Thymus (tissue), 11 donors: Measurements from ENCODE around the gene DYNC2H1. TPM values are rescaled to one million over a fixed set of nuclear protein-coding genes. Genes with fewer than 3 reads are reported as not detected.

Source experiments
- DNase-seq, 9 donors: peaks; one replicate each; pipeline ENCODE4 v3.0.0-alpha.2; 2013; ENCODE audit warnings: low spot score in 9 of 9, low read depth in 6 of 9, missing footprints in 1 of 9
- H3K27ac ChIP-seq, 2 donors: one replicate each; pipeline ENCODE4 v1.5.1; 2013; ENCODE audit warnings: control low read depth in 1 of 2, low read depth in 1 of 2, low read length in 1 of 2, mild to moderate bottlenecking in 1 of 2, moderate library complexity in 1 of 2
- H3K27me3 ChIP-seq, 2 donors: one replicate each; pipeline ENCODE4 v1.5.1; 2013; ENCODE audit warnings: low read length in 1 of 2; ENCODE audit not compliant: control insufficient read depth in 2 of 2, insufficient read depth in 1 of 2
- H3K36me3 ChIP-seq, 2 donors: one replicate each; pipeline ENCODE4 v1.5.1; 2013; ENCODE audit warnings: low read length in 1 of 2, mild to moderate bottlenecking in 1 of 2, moderate library complexity in 1 of 2; ENCODE audit not compliant: control insufficient read depth in 2 of 2, insufficient read depth in 2 of 2
- H3K4me1 ChIP-seq, 2 donors: one replicate each; pipeline ENCODE4 v1.5.1; 2013; ENCODE audit warnings: low read length in 2 of 2; ENCODE audit not compliant: control insufficient read depth in 2 of 2, insufficient read depth in 2 of 2
- H3K4me3 ChIP-seq, 2 donors: one replicate each; pipeline ENCODE4 v1.5.1; 2013; ENCODE audit warnings: low read length in 2 of 2, control low read depth in 1 of 2, mild to moderate bottlenecking in 1 of 2
- H3K9me3 ChIP-seq, 2 donors: one replicate each; pipeline ENCODE4 v1.5.1; 2013; ENCODE audit warnings: low read length in 1 of 2, mild to moderate bottlenecking in 1 of 2; ENCODE audit not compliant: control insufficient read depth in 2 of 2, insufficient read depth in 1 of 2
- WGBS: extraction: QIAGEN DNeasy Blood & Tissue Kit; methylation state at CpG from one replicate; pipeline ENCODE4 v1.1.7; 2013; 5-methylcytosine and 5-hydroxymethylcytosine counted together
- polyA plus RNA-seq: library from polyadenylated mRNA; stranded (reverse); fragments of 200-250 nt; gene quantifications from one replicate; pipeline ENCODE4 v1.2.3, GENCODE V29; 2013
- total RNA-seq: library from RNA; stranded (reverse); fragments of 120-200 nt; gene quantifications from one replicate; pipeline ENCODE4 v1.2.4, GENCODE V29; 2013
- donor health status: healthy.

DYNC2H1 gene
- total and polyA plus RNA-seq, 2 donors, result 5.5 to 13.6 TPM

GRCh38 chr11:103471546-103471945, 362.3 kb downstream of the DYNC2H1 start:
- 94% methylated on average over 4 of the region's 4 CpGs for WGBS
- Histone ChIP-seq H3K36me3 (no peaks in the 10 kb centered on the region), H3K4me3 (no peak overlapping the region), H3K27me3 (no peaks in the 10 kb centered on the region), H3K27ac (no peak overlapping the region), H3K4me1 (no peaks in the 10 kb centered on the region), H3K9me3 (no peaks in the 10 kb centered on the region)
- no peak for DNase-seq

DNA sequence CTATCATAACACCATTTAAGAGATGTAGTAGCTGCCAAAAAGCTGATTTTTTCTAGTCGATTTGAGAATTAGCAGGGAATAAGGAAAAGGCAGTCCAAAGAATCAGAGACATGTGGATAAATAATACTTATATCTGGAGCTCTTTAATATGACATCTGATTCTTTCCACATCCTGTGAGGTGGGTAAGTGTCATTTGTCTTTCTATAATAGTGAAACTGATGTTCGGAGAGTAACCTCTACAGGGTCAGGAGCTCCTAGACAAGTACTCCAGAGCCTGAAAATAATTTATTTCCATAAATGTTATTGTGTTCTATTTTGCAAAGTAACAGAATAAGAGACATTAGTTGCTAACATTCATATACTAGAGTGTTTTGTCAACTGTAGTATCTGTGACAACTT, 367.6 kb downstream of the DYNC2H1 start:
- no peaks in the 10 kb centered on the region for H3K36me3 ChIP-seq
- H3K4me1 ChIP-seq, result no peaks in the 10 kb centered on the region
- no peak overlapping the region for H3K4me3 ChIP-seq
- no peak overlapping the region for H3K27ac ChIP-seq
- WGBS, result 96% methylated on average over 2 of the region's 2 CpGs
- no peaks in the 10 kb centered on the region for H3K27me3 ChIP-seq
- no peak for DNase-seq
- no peaks in the 10 kb centered on the region for H3K9me3 ChIP-seq

DNA sequence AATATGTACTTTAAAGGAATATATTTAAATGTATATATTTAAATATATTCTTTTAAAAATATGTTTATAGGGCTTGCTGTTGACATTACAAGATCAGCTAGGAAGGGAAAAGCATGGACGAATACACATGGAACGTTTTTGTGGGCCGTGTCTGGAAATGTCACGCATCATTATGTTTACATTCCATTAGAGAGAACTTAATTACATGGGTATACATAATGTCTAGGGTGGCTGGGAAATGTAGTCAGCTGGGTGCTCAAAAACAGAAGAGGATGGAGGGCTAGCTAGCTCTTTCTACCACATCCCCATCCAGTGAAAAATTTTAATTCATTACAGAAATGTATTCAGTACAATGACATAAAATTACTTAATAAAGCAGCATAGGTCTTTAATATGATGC, 371.2 kb downstream of the DYNC2H1 start:
- no peaks in the 10 kb centered on the region for H3K27me3 ChIP-seq
- WGBS, result 98% methylated on average over 4 of the region's 4 CpGs
- no peaks in the 10 kb centered on the region for H3K9me3 ChIP-seq
- no peak overlapping the region for H3K27ac ChIP-seq
- no peaks in the 10 kb centered on the region for H3K36me3 ChIP-seq
- H3K4me1 ChIP-seq, result no peaks in the 10 kb centered on the region
- no peak overlapping the region for H3K4me3 ChIP-seq
- no peak for DNase-seq

- Histone ChIP-seq H3K9me3 (no peaks in the 10 kb centered on the region), H3K4me3 (no peak overlapping the region), H3K36me3 (no peaks in the 10 kb centered on the region), H3K27me3 (no peaks in the 10 kb centered on the region), H3K27ac (no peak overlapping the region), H3K4me1 (no peaks in the 10 kb centered on the region)
- no peak for DNase-seq
These were observed 374.8 kb downstream of the DYNC2H1 start for GRCh38 chr11:103483996-103484395.

DNA sequence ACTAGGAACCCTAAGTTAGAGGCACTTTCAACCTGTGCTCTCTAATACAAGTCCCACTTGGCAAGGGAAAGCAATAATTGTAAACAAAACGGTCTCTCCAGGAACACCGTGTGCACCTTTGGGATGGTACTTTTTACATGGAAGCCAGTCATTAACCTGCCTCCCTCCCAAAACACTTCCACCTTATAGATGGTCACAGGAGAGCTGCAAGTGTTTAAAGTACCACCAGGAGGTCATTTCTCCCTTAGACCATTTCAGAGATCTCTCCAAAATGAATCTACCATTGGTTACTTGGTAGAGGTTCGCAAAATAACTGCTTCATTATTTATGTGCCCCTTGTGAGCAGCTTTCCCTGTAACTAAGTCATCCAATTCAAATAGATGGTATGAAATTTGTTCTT, 375.3 kb downstream of the DYNC2H1 start:
- Histone ChIP-seq H3K4me3 (no peak overlapping the region), H3K36me3 (no peaks in the 10 kb centered on the region), H3K4me1 (no peaks in the 10 kb centered on the region), H3K27ac (no peak overlapping the region), H3K27me3 (no peaks in the 10 kb centered on the region), H3K9me3 (no peaks in the 10 kb centered on the region)
- WGBS, result 94% methylated on average over 3 of the region's 3 CpGs
- no peak for DNase-seq

DNA sequence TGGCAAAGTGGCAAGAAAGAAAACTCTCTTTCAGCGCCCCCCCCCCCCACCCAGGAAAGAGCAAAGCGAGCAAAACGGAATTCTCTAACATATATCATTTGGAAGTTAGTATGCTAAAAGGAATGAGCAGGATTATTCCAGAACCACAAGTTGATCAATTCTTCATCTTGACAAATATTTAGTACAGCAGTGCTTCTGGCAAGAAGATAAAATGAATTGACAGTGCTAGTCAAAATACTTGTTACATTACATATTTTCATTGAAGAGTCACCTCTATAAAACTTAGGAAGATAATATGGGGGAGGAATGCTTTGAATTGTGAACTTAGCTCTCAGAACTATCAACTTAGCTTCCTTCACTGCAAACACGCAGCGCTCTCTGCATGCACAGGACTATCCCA, 377.4 kb downstream of the DYNC2H1 start:
- H3K4me1 ChIP-seq, result no peaks in the 10 kb centered on the region
- peaks cover 0 to 8% of the 10 kb centered on the region in 2 donors for H3K9me3 ChIP-seq
- DNase-seq, result no peak
- no peak overlapping the region for H3K4me3 ChIP-seq
- no peaks in the 10 kb centered on the region for H3K27me3 ChIP-seq
- 93% methylated on average over 5 of the region's 5 CpGs for WGBS
- H3K36me3 ChIP-seq, result no peaks in the 10 kb centered on the region
- no peak overlapping the region for H3K27ac ChIP-seq

GRCh38 chr11:103487113-103487512, 377.9 kb downstream of the DYNC2H1 start:
- no peak for DNase-seq
- WGBS, result 97% methylated on average over 4 of the region's 4 CpGs
- Histone ChIP-seq H3K27ac (no peak overlapping the region), H3K27me3 (no peaks in the 10 kb centered on the region), H3K4me1 (no peaks in the 10 kb centered on the region), H3K36me3 (no peaks in the 10 kb centered on the region), H3K4me3 (no peak overlapping the region), H3K9me3 (peaks cover 0 to 8% of the 10 kb centered on the region in 2 donors)

DNA sequence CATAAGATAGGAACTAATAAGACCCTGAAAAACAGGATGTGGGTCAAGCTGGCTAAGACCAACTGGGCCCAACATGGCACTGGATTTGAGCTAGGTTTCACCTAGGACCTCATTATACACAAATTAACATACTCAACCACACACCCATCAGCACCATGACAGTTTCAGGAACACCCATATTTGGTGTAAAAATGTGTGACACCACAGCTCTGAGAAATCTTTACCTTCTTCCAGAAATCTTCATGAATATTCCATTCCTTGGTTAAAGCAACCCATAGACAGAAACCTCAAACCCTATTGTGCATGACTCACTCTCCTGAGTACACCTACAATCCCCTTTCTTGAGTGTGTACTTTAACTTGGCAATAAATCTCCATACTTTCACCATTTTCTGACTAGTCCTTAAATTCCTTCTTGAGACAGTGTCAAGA, 378.8 kb downstream of the DYNC2H1 start:
- Histone ChIP-seq H3K4me1 (no peaks in the 10 kb centered on the region), H3K36me3 (no peaks in the 10 kb centered on the region)

GRCh38 chr11:103488579-103488978, 379.4 kb downstream of the DYNC2H1 start:
- H3K27me3 ChIP-seq, result no peaks in the 10 kb centered on the region
- H3K9me3 ChIP-seq, result peaks cover 0 to 8% of the 10 kb centered on the region in 2 donors
- H3K36me3 ChIP-seq, result no peaks in the 10 kb centered on the region
- H3K4me3 ChIP-seq, result no peak overlapping the region
- no peak overlapping the region for H3K27ac ChIP-seq
- 96% methylated on average over 2 of the region's 2 CpGs for WGBS
- H3K4me1 ChIP-seq, result no peaks in the 10 kb centered on the region
- no peak for DNase-seq

More for the DNA sequence above, 378.8 kb downstream of the DYNC2H1 start:
- no peaks in the 10 kb centered on the region for H3K27me3 ChIP-seq
- H3K9me3 ChIP-seq, result peaks cover 0 to 8% of the 10 kb centered on the region in 2 donors
- H3K27ac ChIP-seq, result no peak overlapping the region
- no peak for DNase-seq
- H3K4me3 ChIP-seq, result no peak overlapping the region

DNA sequence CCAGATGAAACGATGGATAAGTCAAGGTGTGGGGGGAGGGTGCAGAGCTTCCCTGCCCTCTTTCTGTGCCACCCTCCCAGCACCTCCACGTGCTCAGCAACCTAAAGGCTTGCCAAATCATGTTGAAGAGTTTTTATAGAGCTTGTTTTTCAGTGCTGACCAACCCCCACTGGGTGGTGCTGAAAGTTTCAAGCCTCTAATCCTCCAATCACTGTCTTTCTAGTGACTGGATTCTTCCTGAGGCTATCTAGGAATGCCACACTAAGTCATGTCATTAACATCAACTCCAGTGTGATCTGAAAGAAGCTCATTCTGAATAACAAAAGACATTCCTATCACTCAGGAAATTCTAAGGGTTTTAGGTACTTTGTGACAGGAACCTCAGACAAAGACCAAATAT, 382.6 kb downstream of the DYNC2H1 start:
- no peak for DNase-seq
- Histone ChIP-seq H3K27ac (no peak overlapping the region), H3K36me3 (no peaks in the 10 kb centered on the region), H3K4me3 (no peak overlapping the region), H3K27me3 (no peaks in the 10 kb centered on the region), H3K4me1 (no peaks in the 10 kb centered on the region), H3K9me3 (peaks cover 0 to 13% of the 10 kb centered on the region in 2 donors)
- WGBS, result 75% methylated on average over 2 of the region's 2 CpGs
